ENCODE measurements around the gene SNF8. TPM values are rescaled to one million over a fixed set of nuclear protein-coding genes. Genes with fewer than 3 reads are reported as not detected.
A peak's percentile ranks its signal among the peaks of the same experiment; 100 is the strongest.

SNF8 gene
- total RNA-seq, 4 donors from 2014 or later, result 64.9 to 150 (median 96.5) TPM

DNA sequence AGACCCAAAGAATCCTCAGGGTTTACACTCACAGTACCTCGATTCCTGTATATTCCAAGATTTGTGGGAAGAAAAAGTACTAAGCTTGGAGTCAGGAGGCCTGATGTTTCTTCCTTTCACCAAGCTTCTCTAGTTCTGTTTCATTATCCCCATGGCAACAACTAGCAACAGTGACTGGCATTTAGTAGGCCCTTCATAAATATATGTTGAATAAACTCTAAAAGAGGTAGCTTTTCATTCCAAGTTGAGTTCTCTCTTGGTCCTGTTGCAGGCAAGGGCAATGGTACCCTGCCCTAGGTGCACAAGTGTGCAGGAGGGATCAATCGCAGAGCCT lies 37.0 kb downstream of the SNF8 start:
- TF ChIP-seq CTCF (IDR thresholded peaks at IDR 0.05), result no peak
- no peak for TF ChIP-seq POLR2A (IDR thresholded peaks at IDR 0.05)
- peaks cover 0 to 4% of the 10 kb centered on the region in 2 donors for H3K36me3 ChIP-seq
- DNase-seq, result no peak
- H3K27me3 ChIP-seq, result no peaks in the 10 kb centered on the region
- H3K27ac ChIP-seq, result peak overlapping the region; percentile 75 to 87 (median 85)
- H3K4me3 ChIP-seq (replicated peaks in 1 of 3), result peak overlapping the region in 2 of 3 donors; percentile 20 to 67
- peaks cover 32 to 39% of the 10 kb centered on the region in 2 donors for H3K4me1 ChIP-seq
- WGBS, 2 donors, result 47% methylated on average over 2 of the region's 2 CpGs
- H3K9me3 ChIP-seq, result no peaks in the 10 kb centered on the region
- intact Hi-C loops (cut with DNase I), result no loop called here

GRCh38 chr17:48905987-48906515 lies 38.6 kb downstream of the SNF8 start:
- H3K27me3 ChIP-seq, result no peaks in the 10 kb centered on the region
- intact Hi-C loops (cut with DNase I), result no loop called here
- peaks cover 30 to 39% of the 10 kb centered on the region in 2 donors for H3K4me1 ChIP-seq
- peaks cover 0 to 2% of the 10 kb centered on the region in 2 donors for H3K36me3 ChIP-seq
- DNase-seq, result peak; percentile 59 to 60
- TF ChIP-seq POLR2A (IDR thresholded peaks at IDR 0.05) (no peak), CTCF (IDR thresholded peaks at IDR 0.05) (no peak)
- H3K4me3 ChIP-seq (replicated peaks in 1 of 3), result no peak overlapping the region
- no peaks in the 10 kb centered on the region for H3K9me3 ChIP-seq
- 34 to 35% methylated on average over 9 of the region's 9 CpGs for WGBS, 2 donors
- H3K27ac ChIP-seq, result peak overlapping the region; percentile 61 to 72 (median 67)

DNA sequence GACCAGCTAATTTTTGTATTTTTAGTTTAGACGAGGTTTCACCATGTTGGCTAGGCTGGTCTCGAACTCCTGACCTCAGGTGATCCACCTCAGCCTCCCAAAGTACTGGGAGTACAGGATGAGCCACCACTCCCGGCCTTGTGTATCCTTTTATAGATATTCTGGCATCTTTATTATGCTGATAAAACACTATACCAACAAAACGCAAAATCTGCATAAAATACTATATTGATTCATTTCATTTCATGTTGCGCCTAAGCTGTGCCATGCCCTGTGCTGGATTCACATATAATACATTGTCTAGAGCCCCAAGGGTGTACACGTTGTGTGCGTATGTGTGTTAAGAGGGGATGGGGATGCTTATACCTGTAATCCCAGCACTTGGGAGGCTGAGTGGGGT lies 40.2 kb downstream of the SNF8 start:
- WGBS, 2 donors, result 93 to 94% methylated on average over 7 of the region's 7 CpGs
- H3K36me3 ChIP-seq, result no peaks in the 10 kb centered on the region
- H3K4me1 ChIP-seq, result peaks cover 14 to 27% of the 10 kb centered on the region in 2 donors
- intact Hi-C loops (cut with DNase I), result no loop called here
- no peak for DNase-seq
- TF ChIP-seq CTCF (IDR thresholded peaks at IDR 0.05) (no peak), POLR2A (IDR thresholded peaks at IDR 0.05) (no peak)
- H3K27ac ChIP-seq, result no peak overlapping the region
- no peaks in the 10 kb centered on the region for H3K9me3 ChIP-seq
- no peaks in the 10 kb centered on the region for H3K27me3 ChIP-seq
- no peak overlapping the region for H3K4me3 ChIP-seq (replicated peaks in 1 of 3)

GRCh38 chr17:48903401-48903800 lies 41.2 kb downstream of the SNF8 start:
- Histone ChIP-seq H3K27me3 (no peaks in the 10 kb centered on the region), H3K4me3 (replicated peaks in 1 of 3) (no peak overlapping the region), H3K4me1 (peaks cover 11 to 27% of the 10 kb centered on the region in 2 donors), H3K36me3 (no peaks in the 10 kb centered on the region), H3K9me3 (no peaks in the 10 kb centered on the region), H3K27ac (no peak overlapping the region)
- 96 to 100% methylated on average over 1 of the region's 1 CpG for WGBS, 2 donors
- TF ChIP-seq POLR2A (IDR thresholded peaks at IDR 0.05) (no peak), CTCF (IDR thresholded peaks at IDR 0.05) (no peak)
- intact Hi-C loops (cut with DNase I), result no loop called here
- DNase-seq, result no peak

GRCh38 chr17:48901241-48901640 lies 43.4 kb downstream of the SNF8 start:
- TF ChIP-seq POLR2A (IDR thresholded peaks at IDR 0.05) (no peak), CTCF (IDR thresholded peaks at IDR 0.05) (no peak)
- no peaks in the 10 kb centered on the region for H3K9me3 ChIP-seq
- H3K27me3 ChIP-seq, result no peaks in the 10 kb centered on the region
- no peak overlapping the region for H3K4me3 ChIP-seq (replicated peaks in 1 of 3)
- WGBS, 2 donors, result 25 to 45% methylated on average over 1 of the region's 1 CpG
- H3K4me1 ChIP-seq, result peaks cover 5 to 14% of the 10 kb centered on the region in 2 donors
- peak overlapping the region in 1 of 3 donors; percentile 35 for H3K27ac ChIP-seq
- DNase-seq, result peak; percentile 41 to 42
- H3K36me3 ChIP-seq, result peaks cover 0 to 4% of the 10 kb centered on the region in 2 donors
- intact Hi-C loops (cut with DNase I), result no loop called here

All from thyroid gland (tissue), 4 donors.